HG02610 (cell line): ENCODE results near the gene FBXL19.

Source experiments
- ATAC-seq: cut with Tn5 transposase; IDR thresholded peaks from one replicate; pipeline ENCODE4 v1.9.1; 2021; ENCODE audit warnings: mild to moderate bottlenecking, moderate library complexity; ENCODE audit not compliant: unreplicated experiment

The FBXL19 gene

DNA sequence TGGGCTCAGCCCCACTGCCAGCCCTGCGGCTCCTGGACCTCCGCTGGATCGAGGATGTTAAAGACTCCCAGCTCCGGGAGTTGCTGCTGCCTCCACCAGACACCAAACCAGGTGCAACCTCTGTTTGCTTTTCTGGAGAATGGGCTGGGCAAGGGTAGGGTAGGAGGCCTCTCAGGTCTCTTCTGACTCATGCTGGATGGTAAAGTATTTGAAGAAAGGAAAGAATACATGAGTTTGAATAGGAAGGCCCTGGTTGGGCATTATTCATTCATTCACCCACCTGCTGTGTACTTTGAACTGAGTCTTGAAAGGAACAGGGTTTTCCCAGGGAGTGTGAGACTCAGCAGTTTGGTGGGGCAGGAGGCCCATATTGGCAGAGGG is 19.0 kb downstream of the FBXL19 start:
- no peak for ATAC-seq

DNA sequence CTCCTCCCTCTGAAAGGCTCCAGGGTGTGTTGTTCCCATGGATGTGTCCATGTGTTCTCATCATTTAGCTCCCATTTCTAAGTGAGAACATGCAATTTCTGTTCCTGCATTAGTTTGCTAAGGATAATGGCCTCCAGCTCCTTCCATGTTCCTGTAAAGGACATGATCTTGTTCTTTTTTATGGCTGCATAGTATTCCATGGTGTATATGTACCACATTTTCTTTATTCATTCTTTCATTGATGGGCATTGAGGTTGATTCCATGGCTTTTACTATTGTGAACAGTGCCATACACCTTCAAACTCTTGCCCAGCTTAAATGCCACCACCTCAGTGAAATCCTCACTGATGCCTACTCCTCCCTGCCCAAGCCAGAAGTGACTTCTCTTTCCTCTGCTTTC is 21.0 kb downstream of the FBXL19 start:
- ATAC-seq: no peak

- ATAC-seq: no peak
These were observed 23.5 kb downstream of the FBXL19 start for GRCh38 chr16:30946671-30947540.

DNA sequence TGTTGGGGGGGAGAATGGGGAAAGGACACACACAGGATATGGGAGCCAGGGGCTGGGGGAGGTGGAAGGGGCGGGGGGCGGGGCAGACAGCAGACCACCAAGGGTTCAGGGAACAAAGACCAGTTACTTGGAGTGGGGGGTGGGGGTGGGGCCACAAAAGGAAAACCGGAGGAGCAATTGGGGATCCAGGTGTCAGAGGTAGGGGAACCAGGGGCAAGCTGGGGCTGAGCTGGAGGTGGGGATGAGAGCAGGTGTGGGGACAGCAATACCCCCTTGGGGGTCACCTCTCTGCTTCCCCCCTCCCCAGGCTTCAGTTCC is 24.1 kb downstream of the FBXL19 start:
- ATAC-seq: no peak

- peak; percentile 7 for ATAC-seq
These were observed 24.7 kb downstream of the FBXL19 start for GRCh38 chr16:30947859-30948666.

GRCh38 chr16:30948667-30949649 is 25.6 kb downstream of the FBXL19 start, which contains the start of gene ORAI3:
Gene ORAI3 (plus strand): TSS chr16:30949068. CDS start chr16:30949290, 222 bp downstream.
- peak; percentile 68 for ATAC-seq

DNA sequence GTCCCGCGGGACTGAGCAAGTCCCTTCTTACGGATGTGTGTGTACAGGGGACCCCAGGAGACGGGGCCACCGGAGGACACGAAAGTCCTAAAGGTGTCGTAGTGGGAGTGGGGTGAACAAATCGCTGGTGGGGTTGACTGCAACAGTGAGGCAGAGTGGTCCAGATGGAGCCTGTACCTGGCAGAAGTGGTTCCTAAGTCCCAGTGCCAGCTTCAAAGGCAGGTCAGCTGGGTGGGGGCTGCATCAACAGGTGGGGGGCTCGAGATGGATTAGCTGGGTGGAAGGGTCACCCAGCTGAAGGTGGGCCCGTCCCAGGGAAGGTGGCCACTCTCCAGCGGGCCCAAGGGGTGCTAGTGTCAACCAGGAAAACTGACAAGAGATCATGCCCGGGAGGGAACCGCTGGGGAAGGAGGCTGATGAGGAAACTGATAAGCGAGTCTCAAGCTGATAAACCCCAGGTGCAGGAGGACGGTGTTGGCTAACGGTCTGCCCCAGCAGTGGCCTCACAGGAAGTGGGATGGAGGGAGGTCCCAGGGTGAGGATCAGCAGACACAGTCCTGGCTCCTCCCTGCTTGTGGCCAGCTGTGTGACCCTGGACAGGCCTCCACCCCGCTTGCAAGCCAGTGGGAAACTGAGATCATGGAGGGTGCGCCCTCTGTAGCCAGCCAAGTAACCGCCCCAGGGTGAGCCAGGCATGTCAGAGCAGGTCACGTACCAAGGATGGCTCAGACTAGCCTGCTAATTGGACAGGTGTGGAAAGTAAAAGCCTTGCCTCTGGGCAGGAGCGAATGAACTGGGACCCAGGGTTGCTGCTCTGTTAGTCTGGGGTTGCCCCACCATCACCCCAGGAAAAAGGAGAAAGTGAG is 26.5 kb downstream of the FBXL19 start:
- ATAC-seq: no peak

- ATAC-seq: no peak
These were observed 27.2 kb downstream of the FBXL19 start for GRCh38 chr16:30950516-30951065.

GRCh38 chr16:30951193-30951592 is 27.8 kb downstream of the FBXL19 start:
- no peak for ATAC-seq

DNA sequence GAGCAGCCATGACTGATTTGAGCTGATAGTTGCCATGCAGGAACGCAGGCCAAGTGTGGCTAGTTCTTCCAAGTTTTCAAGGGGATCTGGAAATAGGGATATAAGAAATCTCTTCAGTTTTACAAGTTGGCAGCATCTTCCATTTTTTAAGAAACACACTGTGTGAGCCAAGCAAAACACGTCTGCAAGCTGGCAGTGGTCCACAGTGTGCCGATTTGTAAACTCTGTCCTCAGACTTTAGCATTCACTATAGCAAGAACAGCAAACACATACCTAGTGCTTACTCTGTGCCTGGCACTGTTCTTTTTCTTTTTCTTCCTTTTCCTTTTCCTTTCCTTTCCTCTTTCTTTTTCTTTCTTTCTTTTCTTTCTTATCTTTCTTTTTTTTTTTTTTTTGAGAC is 28.4 kb downstream of the FBXL19 start:
- no peak for ATAC-seq

DNA sequence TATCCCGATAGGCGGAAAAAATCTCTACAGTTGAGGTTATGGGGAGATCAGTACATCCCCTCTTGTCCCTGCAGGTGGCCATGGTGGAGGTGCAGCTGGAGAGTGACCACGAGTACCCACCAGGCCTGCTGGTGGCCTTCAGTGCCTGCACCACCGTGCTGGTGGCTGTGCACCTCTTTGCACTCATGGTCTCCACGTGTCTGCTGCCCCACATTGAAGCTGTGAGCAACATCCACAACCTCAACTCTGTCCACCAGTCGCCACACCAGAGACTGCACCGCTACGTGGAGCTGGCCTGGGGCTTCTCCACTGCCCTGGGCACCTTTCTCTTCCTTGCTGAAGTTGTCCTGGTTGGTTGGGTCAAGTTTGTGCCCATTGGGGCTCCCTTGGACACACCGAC is 29.7 kb downstream of the FBXL19 start:
- no peak for ATAC-seq

DNA sequence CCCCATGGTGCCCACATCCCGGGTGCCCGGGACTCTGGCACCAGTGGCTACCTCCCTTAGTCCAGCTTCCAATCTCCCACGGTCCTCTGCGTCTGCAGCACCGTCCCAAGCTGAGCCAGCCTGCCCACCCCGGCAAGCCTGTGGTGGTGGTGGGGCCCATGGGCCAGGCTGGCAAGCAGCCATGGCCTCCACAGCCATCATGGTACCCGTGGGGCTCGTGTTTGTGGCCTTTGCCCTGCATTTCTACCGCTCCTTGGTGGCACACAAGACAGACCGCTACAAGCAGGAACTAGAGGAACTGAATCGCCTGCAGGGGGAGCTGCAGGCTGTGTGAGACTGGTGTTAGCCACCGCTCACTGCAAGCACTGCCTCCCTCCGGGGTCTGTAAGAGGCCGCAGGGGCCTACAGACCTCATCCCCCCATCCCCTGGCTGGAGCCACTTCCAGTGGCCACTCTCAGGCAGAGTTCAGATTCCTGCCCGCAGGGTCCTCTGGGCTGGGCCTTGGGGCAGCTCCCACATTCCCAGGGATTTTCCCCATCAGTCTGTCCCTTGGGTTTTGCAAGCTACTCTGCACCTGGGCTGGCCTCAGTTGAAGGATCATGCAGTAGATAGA is 30.2 kb downstream of the FBXL19 start:
- ATAC-seq: no peak

GRCh38 chr16:30954993-30955392 is 31.6 kb downstream of the FBXL19 start:
- no peak for ATAC-seq

- peak; percentile 46 for ATAC-seq
These were observed 33.5 kb downstream of the FBXL19 start for GRCh38 chr16:30956601-30957455.

GRCh38 chr16:30957456-30958174 is 34.2 kb downstream of the FBXL19 start, which contains the start of gene SETD1A:
Gene SETD1A (plus strand): TSS chr16:30957754. CDS start chr16:30958732, 978 bp downstream.
- ATAC-seq: peak; percentile 75

- ATAC-seq: peak; percentile 16
These were observed 35.1 kb downstream of the FBXL19 start for GRCh38 chr16:30958175-30959079.
